HepG2 (cell line): Measurements from ENCODE around the gene SLC35B2. TPM values are rescaled to one million over a fixed set of nuclear protein-coding genes. Genes with fewer than 3 reads are reported as not detected.

Experiments used
- ATF7 ChIP-seq, 2 experiments: fragments of 450-650 bp in 1 of 2; sonication (generic) in 1 of 2; formaldehyde crosslinking in 1 of 2; IDR thresholded peaks; 2 replicates each; pipeline versions ENCODE4 v1.4.0 to v1.6.1; 2016 to 2020; ENCODE audit warnings: antibody characterized with exemption in 1 of 2, mild to moderate bottlenecking in 1 of 2, missing genetic modification reagents in 1 of 2
- MAF1 ChIP-seq: sonication (generic); formaldehyde crosslinking; IDR thresholded peaks from 2 replicates; pipeline ENCODE4 v1.5.0; 2020; ENCODE audit warnings: missing genetic modification reagents, borderline replicate concordance
- MAZ ChIP-seq, 2 experiments: sonication (generic) in 1 of 2; formaldehyde crosslinking in 1 of 2; IDR thresholded peaks; 2 replicates each; pipeline versions ENCODE4 v1.5.0 to v1.6.1; 2012 to 2020; ENCODE audit warnings: low read depth in 2 of 2, mild to moderate bottlenecking in 2 of 2, borderline replicate concordance in 1 of 2, improper control_type of control experiment in 1 of 2, low read length in 1 of 2, missing genetic modification reagents in 1 of 2, moderate library complexity in 1 of 2
- NAIF1 ChIP-seq: sonication (generic); formaldehyde crosslinking; IDR thresholded peaks from 2 replicates; pipeline ENCODE4 v1.5.0; 2020; ENCODE audit warnings: mild to moderate bottlenecking, missing genetic modification reagents, borderline replicate concordance
- ZNF550 ChIP-seq: sonication (generic); formaldehyde crosslinking; IDR thresholded peaks from 2 replicates; pipeline ENCODE4 v1.4.0; 2020; ENCODE audit warnings: mild to moderate bottlenecking, missing genetic modification reagents, borderline replicate concordance
- ZNF567 ChIP-seq: sonication (generic); formaldehyde crosslinking; IDR thresholded peaks from 2 replicates; pipeline ENCODE4 v1.8.1; 2023; ENCODE audit warnings: mild to moderate bottlenecking, missing genetic modification reagents, borderline replicate concordance
- ZNF672 ChIP-seq: sonication (generic); formaldehyde crosslinking; IDR thresholded peaks from 2 replicates; pipeline ENCODE4 v1.8.1; 2022; ENCODE audit warnings: missing genetic modification reagents
- polyA plus RNA-seq, 8 experiments: library from polyadenylated mRNA; depleted of rRNA in 3 of 8; stranded (reverse) in 7 of 8; unstranded in 1 of 8; fragments of >200 nt; fragmentation: Illumina TruSeq in 4 of 8; extraction: Trizol in 4 of 8; gene quantifications; 2 replicates each; pipeline versions ENCODE4 v1.2.1 to v1.2.3, GENCODE V29; 2011 to 2016; ENCODE audit warnings: low read depth in 4 of 8, missing spikeins in 1 of 8, mixed read lengths in 1 of 8; ENCODE audit not compliant: insufficient read depth in 1 of 8
- total RNA-seq, 5 experiments: library from RNA; depleted of rRNA; stranded (reverse); fragments of >200 nt; fragmentation: Illumina TruSeq; extraction: Trizol; gene quantifications; 2 replicates each; pipeline ENCODE4 v1.2.3, GENCODE V29; 2016; ENCODE audit warnings: low read depth in 1 of 5
- TF ChIP-seq, protein P1 (sequence below): sonication (generic); formaldehyde crosslinking; IDR thresholded peaks from 2 replicates; pipeline ENCODE4 v1.4.0; 2020; ENCODE audit warnings: mild to moderate bottlenecking, low read depth, missing genetic modification reagents
- TF ChIP-seq, protein P2 (sequence below): sonication (generic); formaldehyde crosslinking; IDR thresholded peaks from 2 replicates; pipeline ENCODE4 v1.4.0; 2020; ENCODE audit warnings: missing genetic modification reagents, borderline replicate concordance
- TF ChIP-seq, protein P3 (sequence below): IDR thresholded peaks from 2 replicates; pipeline ENCODE4 v1.4.0; 2020; ENCODE audit warnings: mild to moderate bottlenecking, missing genetic modification reagents
- TF ChIP-seq, protein P4 (sequence below): sonication (generic); formaldehyde crosslinking; IDR thresholded peaks from 2 replicates; pipeline ENCODE4 v1.4.0; 2020; ENCODE audit warnings: missing genetic modification reagents
- TF ChIP-seq, protein P5 (sequence below): IDR thresholded peaks from 2 replicates; pipeline ENCODE4 v1.6.1; 2016; ENCODE audit warnings: missing compliant biosample characterization, missing genetic modification reagents, borderline replicate concordance

The SLC35B2 gene
- total and polyA plus RNA-seq, 2 of the 13 experiments (the other 11 are each of a cell fraction or from before 2014, with no cell fraction given): 61.1 to 148 TPM

DNA sequence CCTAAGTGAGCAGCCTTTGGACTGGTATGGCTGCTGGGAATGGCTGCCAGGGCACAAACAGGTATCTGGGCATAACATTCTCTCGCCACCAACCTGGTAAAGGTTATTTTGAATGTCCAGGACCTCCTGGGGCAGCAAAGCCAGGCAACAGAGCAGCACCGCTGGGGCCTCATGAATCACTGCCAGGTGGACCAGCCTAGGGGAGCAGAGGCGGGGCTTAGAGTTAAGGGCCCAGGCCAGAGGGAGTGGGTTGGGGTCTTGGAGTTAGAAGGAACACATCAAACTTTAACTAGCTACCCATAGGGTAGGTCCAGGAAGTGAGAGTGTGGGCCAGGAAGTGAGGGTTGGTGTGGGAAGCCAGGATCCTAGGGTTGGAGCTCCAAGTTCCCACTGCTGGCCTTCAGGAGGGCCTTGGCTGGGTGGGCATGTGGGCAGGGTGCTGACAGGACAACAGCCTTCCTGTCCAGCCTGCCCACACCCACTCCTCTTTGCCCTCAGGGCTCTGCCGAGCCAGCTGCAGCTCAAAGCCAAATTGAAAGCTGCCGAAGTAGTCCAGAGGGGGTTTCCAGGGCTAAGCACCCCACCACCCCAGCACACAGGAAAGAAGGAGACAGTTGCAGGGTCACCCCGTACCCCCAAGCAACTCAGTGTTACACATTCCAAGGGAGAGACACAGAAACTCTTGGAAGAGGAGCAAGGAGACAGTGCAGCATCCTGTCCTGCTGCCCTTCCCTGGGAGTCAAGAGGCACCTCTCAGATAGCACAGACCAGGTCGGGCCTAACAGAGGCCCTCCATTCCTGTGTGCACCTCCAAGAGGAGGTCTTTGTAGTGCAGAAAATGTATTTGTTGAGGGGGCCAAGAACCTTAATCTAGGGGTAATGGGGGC is 5.4 kb upstream of the SLC35B2 start (continued):
- no peak for TF ChIP-seq MAZ (IDR thresholded peaks at IDR 0.05; ENCODE audit: borderline replicate concordance, low read depth, low read length)
- no peak for TF ChIP-seq MAZ (CRISPR knock-in tag; IDR thresholded peaks at IDR 0.05; ENCODE audit: low read depth)
- TF ChIP-seq, protein P1, sequence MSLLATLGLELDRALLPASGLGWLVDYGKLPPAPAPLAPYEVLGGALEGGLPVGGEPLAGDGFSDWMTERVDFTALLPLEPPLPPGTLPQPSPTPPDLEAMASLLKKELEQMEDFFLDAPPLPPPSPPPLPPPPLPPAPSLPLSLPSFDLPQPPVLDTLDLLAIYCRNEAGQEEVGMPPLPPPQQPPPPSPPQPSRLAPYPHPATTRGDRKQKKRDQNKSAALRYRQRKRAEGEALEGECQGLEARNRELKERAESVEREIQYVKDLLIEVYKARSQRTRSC (CRISPR knock-in tag): no peak
- no peak for TF ChIP-seq ZNF567
- TF ChIP-seq ZNF672 (CRISPR knock-in tag): no peak
- TF ChIP-seq ATF7 (IDR thresholded peaks at IDR 0.05): no peak
- no peak for TF ChIP-seq ATF7 (CRISPR knock-in tag; IDR thresholded peaks at IDR 0.05)
- TF ChIP-seq ZNF550 (CRISPR knock-in tag): no peak
- TF ChIP-seq, protein P2, sequence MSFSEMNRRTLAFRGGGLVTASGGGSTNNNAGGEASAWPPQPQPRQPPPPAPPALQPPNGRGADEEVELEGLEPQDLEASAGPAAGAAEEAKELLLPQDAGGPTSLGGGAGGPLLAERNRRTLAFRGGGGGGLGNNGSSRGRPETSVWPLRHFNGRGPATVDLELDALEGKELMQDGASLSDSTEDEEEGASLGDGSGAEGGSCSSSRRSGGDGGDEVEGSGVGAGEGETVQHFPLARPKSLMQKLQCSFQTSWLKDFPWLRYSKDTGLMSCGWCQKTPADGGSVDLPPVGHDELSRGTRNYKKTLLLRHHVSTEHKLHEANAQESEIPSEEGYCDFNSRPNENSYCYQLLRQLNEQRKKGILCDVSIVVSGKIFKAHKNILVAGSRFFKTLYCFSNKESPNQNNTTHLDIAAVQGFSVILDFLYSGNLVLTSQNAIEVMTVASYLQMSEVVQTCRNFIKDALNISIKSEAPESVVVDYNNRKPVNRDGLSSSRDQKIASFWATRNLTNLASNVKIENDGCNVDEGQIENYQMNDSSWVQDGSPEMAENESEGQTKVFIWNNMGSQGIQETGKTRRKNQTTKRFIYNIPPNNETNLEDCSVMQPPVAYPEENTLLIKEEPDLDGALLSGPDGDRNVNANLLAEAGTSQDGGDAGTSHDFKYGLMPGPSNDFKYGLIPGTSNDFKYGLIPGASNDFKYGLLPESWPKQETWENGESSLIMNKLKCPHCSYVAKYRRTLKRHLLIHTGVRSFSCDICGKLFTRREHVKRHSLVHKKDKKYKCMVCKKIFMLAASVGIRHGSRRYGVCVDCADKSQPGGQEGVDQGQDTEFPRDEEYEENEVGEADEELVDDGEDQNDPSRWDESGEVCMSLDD (CRISPR knock-in tag): no peak
- TF ChIP-seq NAIF1: no peak
- TF ChIP-seq MAF1 (CRISPR knock-in tag): no peak
- TF ChIP-seq, protein P3, sequence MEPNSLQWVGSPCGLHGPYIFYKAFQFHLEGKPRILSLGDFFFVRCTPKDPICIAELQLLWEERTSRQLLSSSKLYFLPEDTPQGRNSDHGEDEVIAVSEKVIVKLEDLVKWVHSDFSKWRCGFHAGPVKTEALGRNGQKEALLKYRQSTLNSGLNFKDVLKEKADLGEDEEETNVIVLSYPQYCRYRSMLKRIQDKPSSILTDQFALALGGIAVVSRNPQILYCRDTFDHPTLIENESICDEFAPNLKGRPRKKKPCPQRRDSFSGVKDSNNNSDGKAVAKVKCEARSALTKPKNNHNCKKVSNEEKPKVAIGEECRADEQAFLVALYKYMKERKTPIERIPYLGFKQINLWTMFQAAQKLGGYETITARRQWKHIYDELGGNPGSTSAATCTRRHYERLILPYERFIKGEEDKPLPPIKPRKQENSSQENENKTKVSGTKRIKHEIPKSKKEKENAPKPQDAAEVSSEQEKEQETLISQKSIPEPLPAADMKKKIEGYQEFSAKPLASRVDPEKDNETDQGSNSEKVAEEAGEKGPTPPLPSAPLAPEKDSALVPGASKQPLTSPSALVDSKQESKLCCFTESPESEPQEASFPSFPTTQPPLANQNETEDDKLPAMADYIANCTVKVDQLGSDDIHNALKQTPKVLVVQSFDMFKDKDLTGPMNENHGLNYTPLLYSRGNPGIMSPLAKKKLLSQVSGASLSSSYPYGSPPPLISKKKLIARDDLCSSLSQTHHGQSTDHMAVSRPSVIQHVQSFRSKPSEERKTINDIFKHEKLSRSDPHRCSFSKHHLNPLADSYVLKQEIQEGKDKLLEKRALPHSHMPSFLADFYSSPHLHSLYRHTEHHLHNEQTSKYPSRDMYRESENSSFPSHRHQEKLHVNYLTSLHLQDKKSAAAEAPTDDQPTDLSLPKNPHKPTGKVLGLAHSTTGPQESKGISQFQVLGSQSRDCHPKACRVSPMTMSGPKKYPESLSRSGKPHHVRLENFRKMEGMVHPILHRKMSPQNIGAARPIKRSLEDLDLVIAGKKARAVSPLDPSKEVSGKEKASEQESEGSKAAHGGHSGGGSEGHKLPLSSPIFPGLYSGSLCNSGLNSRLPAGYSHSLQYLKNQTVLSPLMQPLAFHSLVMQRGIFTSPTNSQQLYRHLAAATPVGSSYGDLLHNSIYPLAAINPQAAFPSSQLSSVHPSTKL (CRISPR knock-in tag): no peak
- TF ChIP-seq, protein P4, sequence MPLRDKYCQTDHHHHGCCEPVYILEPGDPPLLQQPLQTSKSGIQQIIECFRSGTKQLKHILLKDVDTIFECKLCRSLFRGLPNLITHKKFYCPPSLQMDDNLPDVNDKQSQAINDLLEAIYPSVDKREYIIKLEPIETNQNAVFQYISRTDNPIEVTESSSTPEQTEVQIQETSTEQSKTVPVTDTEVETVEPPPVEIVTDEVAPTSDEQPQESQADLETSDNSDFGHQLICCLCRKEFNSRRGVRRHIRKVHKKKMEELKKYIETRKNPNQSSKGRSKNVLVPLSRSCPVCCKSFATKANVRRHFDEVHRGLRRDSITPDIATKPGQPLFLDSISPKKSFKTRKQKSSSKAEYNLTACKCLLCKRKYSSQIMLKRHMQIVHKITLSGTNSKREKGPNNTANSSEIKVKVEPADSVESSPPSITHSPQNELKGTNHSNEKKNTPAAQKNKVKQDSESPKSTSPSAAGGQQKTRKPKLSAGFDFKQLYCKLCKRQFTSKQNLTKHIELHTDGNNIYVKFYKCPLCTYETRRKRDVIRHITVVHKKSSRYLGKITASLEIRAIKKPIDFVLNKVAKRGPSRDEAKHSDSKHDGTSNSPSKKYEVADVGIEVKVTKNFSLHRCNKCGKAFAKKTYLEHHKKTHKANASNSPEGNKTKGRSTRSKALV (CRISPR knock-in tag): no peak
- TF ChIP-seq, protein P5, sequence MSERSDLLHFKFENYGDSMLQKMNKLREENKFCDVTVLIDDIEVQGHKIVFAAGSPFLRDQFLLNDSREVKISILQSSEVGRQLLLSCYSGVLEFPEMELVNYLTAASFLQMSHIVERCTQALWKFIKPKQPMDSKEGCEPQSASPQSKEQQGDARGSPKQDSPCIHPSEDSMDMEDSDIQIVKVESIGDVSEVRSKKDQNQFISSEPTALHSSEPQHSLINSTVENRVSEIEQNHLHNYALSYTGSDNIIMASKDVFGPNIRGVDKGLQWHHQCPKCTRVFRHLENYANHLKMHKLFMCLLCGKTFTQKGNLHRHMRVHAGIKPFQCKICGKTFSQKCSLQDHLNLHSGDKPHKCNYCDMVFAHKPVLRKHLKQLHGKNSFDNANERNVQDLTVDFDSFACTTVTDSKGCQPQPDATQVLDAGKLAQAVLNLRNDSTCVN (CRISPR knock-in tag): no peak
